PC-3 (cell line): ENCODE data around the gene KCNJ6.

Experiments used
- EZH2 ChIP-seq: fragments of 300-600 bp; sonication (generic); IDR thresholded peaks from one replicate; pipeline ENCODE4 v1.6.1; 2017; ENCODE audit warnings: antibody characterized with exemption, mild to moderate bottlenecking, low read length; ENCODE audit not compliant: unreplicated experiment
- EZH2phosphoT487 ChIP-seq: fragments of 300-600 bp; sonication (generic); IDR thresholded peaks from 2 replicates; pipeline ENCODE4 v1.6.1; 2018; ENCODE audit warnings: mild to moderate bottlenecking, antibody characterized with exemption, low read length, borderline replicate concordance
- TF ChIP-seq, protein P1 (sequence below): fragments of 300-600 bp; sonication (generic); conservative IDR thresholded peaks from 2 replicates; pipeline ENCODE4 v1.5.1; 2017; ENCODE audit warnings: antibody characterized with exemption, low read depth, mild to moderate bottlenecking, low read length

DNA sequence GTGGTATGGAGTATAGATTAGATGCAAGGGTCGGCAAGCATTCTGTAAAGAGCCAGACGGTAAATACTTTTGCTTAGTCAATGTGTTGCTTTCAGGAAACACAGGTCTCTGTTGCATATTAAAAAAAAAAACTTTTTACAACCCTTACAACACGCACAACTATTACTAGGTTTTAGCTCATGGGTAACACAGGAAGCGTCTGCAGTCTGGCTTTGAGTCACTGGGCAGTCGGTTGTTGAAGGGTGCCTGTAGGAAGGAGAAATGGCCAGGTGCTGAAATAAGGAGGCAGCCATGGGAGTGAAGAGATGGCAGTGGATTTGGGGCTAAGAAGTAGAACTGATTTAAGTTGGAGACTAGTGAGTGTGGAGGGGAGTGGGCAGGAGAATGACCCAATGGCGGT lies 192.1 kb downstream of the KCNJ6 start:
- TF ChIP-seq EZH2phosphoT487: no peak
- TF ChIP-seq, protein P1, sequence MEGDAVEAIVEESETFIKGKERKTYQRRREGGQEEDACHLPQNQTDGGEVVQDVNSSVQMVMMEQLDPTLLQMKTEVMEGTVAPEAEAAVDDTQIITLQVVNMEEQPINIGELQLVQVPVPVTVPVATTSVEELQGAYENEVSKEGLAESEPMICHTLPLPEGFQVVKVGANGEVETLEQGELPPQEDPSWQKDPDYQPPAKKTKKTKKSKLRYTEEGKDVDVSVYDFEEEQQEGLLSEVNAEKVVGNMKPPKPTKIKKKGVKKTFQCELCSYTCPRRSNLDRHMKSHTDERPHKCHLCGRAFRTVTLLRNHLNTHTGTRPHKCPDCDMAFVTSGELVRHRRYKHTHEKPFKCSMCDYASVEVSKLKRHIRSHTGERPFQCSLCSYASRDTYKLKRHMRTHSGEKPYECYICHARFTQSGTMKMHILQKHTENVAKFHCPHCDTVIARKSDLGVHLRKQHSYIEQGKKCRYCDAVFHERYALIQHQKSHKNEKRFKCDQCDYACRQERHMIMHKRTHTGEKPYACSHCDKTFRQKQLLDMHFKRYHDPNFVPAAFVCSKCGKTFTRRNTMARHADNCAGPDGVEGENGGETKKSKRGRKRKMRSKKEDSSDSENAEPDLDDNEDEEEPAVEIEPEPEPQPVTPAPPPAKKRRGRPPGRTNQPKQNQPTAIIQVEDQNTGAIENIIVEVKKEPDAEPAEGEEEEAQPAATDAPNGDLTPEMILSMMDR: no peak
- TF ChIP-seq EZH2: no peak
